Stimulated activated CD4-positive, alpha-beta T cell treated with anti-CD3 and anti-CD28 coated beads, Interleukin-12 subunit alpha, Interleukin-12 subunit beta, amount 100 ng/mL, for 4 hours (primary cell): ENCODE measurements around the gene FSIP1.

Experiments
- DNase-seq: peaks from one replicate; pipeline ENCODE4 v3.0.0-alpha.2; 2020

FSIP1 gene

DNA sequence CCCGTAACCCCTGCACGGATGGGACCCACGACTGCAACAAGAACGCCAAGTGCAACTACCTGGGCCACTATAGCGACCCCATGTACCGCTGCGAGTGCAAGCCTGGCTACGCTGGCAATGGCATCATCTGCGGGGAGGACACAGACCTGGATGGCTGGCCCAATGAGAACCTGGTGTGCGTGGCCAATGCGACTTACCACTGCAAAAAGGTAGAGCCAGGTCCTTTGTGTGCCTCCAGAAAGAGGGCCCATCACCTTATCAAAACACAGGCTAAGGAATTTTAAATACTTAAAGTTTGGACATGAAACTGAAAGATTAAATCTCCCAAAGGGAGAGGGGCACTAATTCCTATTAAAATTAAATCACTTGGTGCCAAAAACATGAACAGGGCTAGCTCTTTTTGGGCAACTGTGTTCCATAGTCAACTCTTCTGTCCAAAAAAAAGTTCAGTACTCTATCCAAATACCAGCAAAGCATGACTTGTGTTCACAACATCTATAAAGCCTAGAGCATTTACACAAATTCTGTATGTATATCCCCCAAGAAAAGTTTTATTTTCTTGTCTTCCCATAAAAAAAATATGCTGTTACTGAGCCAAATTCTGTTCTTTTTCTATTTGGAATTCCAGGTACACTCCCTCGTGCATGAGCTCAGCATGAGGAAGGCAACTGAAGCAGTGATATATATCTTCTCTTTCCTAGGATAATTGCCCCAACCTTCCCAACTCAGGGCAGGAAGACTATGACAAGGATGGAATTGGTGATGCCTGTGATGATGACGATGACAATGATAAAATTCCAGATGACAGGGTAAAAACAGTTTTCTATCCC is 192.6 kb downstream of the FSIP1 start:
- DNase-seq = no peak

GRCh38 chr15:39589193-39589814 is 193.3 kb downstream of the FSIP1 start:
- no peak for DNase-seq

DNA sequence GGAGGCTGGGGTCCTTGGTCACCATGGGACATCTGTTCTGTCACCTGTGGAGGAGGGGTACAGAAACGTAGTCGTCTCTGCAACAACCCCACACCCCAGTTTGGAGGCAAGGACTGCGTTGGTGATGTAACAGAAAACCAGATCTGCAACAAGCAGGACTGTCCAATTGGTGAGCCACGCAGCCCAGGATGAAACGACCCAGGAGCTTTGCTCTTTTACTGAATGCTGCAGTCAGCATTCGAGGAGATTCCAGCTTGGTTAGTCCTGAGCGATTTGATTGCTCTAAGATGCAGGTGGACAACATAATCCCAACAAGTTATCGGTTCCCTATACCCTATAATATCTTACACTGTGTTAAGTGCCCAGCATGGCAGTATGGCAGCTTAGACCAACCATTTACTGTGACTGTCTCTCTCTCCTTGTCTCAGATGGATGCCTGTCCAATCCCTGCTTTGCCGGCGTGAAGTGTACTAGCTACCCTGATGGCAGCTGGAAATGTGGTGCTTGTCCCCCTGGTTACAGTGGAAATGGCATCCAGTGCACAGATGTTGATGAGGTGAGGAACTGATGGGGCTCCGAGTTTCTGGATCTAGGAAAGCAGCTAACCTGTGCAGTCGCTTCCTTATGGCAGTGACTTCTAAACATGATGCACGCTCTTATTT is 194.0 kb downstream of the FSIP1 start:
- no peak for DNase-seq

- DNase-seq = no peak
Observed at GRCh38 chr15:39587731-39588530, 194.7 kb downstream of the FSIP1 start.

GRCh38 chr15:39587096-39587721 is 195.4 kb downstream of the FSIP1 start:
- no peak for DNase-seq

GRCh38 chr15:39586387-39587095 is 196.1 kb downstream of the FSIP1 start:
- DNase-seq = no peak

- no peak for DNase-seq
Observed at GRCh38 chr15:39585871-39586301, 196.8 kb downstream of the FSIP1 start.

DNA sequence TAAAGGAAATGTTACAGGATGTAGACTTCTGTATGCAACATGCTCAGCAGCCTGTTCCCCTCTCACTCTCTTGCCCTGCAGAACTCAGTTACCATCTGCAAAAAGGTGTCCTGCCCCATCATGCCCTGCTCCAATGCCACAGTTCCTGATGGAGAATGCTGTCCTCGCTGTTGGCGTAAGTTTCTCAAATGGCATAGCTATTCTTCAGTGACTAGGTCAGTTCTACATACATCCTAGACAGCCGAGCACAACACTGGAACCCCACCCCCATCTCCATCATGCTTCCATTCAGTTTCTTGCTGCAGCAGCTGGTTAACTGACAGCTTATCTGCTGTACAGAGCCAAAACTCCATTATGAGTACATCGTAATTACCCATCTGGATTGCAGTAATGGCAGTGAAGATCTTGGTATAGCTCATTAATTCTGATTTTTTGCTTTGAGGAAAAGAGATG is 197.2 kb downstream of the FSIP1 start:
- no peak for DNase-seq

- no peak for DNase-seq
Observed at GRCh38 chr15:39584662-39585388, 197.8 kb downstream of the FSIP1 start.

GRCh38 chr15:39584266-39584659 is 198.4 kb downstream of the FSIP1 start:
- DNase-seq = no peak

DNA sequence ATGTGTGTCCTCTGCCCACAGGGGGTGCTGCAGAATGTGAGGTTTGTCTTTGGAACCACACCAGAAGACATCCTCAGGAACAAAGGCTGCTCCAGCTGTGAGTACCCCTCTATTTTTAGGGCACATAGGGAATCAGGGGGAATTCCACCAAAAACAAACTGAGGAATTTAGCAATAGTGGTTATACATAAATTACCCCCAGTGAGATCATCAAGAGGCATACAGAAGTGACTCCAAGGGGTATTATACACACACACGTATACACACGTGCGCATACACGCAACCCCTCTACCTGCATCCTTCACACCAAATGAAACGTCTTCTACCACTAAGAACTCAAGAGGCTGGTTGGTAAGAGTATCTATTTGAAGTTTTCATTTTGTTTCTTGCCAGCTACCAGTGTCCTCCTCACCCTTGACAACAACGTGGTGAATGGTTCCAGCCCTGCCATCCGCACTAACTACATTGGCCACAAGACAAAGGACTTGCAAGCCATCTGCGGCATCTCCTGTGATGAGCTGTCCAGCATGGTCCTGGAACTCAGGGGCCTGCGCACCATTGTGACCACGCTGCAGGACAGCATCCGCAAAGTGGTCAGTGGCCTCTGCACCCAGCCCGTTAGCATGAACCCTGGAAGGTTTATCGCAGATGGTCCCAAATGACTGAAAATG is 198.9 kb downstream of the FSIP1 start:
- peak; percentile 4 for DNase-seq

GRCh38 chr15:39582977-39583595 is 199.6 kb downstream of the FSIP1 start:
- no peak for DNase-seq

GRCh38 chr15:39582286-39582976 is 200.2 kb downstream of the FSIP1 start:
- no peak for DNase-seq

- no peak for DNase-seq
Observed at GRCh38 chr15:39581793-39582285, 200.8 kb downstream of the FSIP1 start.

DNA sequence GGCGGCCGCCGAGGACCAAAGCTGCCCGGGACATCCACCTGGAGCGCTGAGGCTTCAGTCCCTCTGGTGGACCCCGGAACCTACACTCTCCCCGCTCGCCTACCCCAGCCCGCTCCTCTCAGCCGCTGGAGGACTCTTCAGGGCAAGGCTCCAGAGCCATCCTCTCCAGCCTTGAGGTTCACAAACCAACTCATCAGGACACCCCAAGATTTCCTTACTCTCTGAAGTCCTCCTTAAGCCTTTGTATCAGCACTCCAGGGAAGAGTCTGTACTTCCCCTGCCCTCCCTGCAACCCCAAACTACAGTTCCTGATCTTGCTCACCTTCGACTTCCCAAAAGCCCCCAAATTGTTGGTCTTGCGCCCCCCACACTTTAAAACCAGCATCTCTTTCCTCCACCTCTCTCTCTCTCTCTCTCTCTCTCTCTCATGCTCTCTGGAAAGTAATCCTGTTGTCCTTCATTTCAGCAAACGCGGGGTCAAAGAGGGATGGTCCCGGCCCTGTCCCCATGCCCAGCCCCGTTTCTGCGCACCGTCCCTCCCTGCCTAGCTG is 201.3 kb downstream of the FSIP1 start:
- no peak for DNase-seq

GRCh38 chr15:39580485-39581241 is 202.0 kb downstream of the FSIP1 start, which contains the start of gene THBS1:
TSS of gene THBS1 (plus strand) at chr15:39581079. CDS start at chr15:39581858, 779 bp downstream.
- peak; percentile 41 for DNase-seq

- peak; percentile 87 for DNase-seq
Observed at GRCh38 chr15:39580117-39580484, 202.5 kb downstream of the FSIP1 start.
